GM19395 (cell line): ENCODE results near the gene ALG6.

Experiments used
- ATAC-seq: cut with Tn5 transposase; IDR thresholded peaks from one replicate; pipeline ENCODE4 v1.9.1; 2021; ENCODE audit warnings: mild to moderate bottlenecking, moderate library complexity; ENCODE audit not compliant: unreplicated experiment

The ALG6 gene

DNA sequence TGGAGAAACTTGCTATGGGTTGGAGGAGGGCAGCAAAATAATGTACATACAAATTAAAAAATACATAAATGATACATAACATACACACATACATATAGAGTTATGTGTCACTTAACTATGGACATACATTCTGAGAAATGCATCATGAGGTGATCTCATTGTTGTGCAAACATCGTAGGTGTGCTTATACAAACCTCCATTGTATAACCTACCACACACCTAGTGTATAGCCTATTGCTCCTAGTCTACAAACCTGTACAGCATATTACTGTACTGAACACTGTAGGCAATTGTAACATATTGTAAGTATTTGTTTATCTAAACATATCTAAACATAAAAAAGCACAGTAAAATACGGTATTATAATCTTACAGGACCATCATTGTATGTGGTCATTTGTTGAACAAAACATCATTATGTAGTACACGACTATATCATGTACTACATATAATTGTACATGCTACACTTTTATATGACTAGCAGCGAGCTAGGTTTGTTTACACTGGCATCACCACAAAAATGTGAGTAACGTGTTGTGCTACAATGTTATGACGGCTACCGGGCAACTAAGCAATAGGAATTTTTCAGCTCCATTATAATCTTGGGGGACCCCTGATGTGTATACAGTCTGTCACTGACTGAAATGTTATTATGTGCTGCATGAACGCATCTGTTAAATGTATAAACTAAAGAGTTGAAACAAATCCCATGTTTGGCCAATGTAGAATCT, 120.1 kb downstream of the ALG6 start:
- ATAC-seq = no peak
